Measurements from ENCODE around the gene CEP350.

- TF ChIP-seq ZNF501 (CRISPR knock-in tag; IDR thresholded peaks at IDR 0.05) = no peak
- no peak for TF ChIP-seq ZNF614 (CRISPR knock-in tag; IDR thresholded peaks at IDR 0.05; ENCODE audit: borderline replicate concordance)
- TF ChIP-seq, protein P1, sequence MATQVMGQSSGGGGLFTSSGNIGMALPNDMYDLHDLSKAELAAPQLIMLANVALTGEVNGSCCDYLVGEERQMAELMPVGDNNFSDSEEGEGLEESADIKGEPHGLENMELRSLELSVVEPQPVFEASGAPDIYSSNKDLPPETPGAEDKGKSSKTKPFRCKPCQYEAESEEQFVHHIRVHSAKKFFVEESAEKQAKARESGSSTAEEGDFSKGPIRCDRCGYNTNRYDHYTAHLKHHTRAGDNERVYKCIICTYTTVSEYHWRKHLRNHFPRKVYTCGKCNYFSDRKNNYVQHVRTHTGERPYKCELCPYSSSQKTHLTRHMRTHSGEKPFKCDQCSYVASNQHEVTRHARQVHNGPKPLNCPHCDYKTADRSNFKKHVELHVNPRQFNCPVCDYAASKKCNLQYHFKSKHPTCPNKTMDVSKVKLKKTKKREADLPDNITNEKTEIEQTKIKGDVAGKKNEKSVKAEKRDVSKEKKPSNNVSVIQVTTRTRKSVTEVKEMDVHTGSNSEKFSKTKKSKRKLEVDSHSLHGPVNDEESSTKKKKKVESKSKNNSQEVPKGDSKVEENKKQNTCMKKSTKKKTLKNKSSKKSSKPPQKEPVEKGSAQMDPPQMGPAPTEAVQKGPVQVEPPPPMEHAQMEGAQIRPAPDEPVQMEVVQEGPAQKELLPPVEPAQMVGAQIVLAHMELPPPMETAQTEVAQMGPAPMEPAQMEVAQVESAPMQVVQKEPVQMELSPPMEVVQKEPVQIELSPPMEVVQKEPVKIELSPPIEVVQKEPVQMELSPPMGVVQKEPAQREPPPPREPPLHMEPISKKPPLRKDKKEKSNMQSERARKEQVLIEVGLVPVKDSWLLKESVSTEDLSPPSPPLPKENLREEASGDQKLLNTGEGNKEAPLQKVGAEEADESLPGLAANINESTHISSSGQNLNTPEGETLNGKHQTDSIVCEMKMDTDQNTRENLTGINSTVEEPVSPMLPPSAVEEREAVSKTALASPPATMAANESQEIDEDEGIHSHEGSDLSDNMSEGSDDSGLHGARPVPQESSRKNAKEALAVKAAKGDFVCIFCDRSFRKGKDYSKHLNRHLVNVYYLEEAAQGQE (IDR thresholded peaks at IDR 0.05; ENCODE audit: borderline replicate concordance in 1 of 2, low read depth in 1 of 2, low read length in 2 of 2) = no peak
- no peak for TF ChIP-seq ETV6 (CRISPR knock-in tag; conservative IDR thresholded peaks at IDR 0.05)
- TF ChIP-seq NFE2L2 (IDR thresholded peaks at IDR 0.05; ENCODE audit: low read length) = no peak
- TF ChIP-seq KDM1A (CRISPR knock-in tag; IDR thresholded peaks at IDR 0.05) = no peak
- TF ChIP-seq ZBTB8A (CRISPR knock-in tag; IDR thresholded peaks at IDR 0.05; ENCODE audit: borderline replicate concordance, low read depth) = no peak
- no peak for TF ChIP-seq EZH2 (conservative IDR thresholded peaks at IDR 0.05; ENCODE audit: low read depth, low read length)
- TF ChIP-seq NFYB (CRISPR knock-in tag; IDR thresholded peaks at IDR 0.05) = no peak
Observed at GRCh38 chr1:180094705-180095295, 140.2 kb downstream of the CEP350 start.
